ENCODE results near the gene JUN. TPM values are rescaled to one million over a fixed set of nuclear protein-coding genes. Genes with fewer than 3 reads are reported as not detected.
A peak's percentile ranks its signal among the peaks of the same experiment; 100 is the strongest.

Gene JUN
- total and polyA plus RNA-seq, 3 donors from 2014 or later: 40.9 to 67.8 (median 60.6) TPM

GRCh38 chr1:58818075-58818474 is 34.2 kb upstream of the JUN start:
- intact Hi-C loops (cut with DNase I; ENCODE audit: low total_unique reads): no loop called here
- H3K36me3 ChIP-seq (ENCODE audit: low read depth, missing control alignments): no peaks in the 10 kb centered on the region
- 94 to 97% methylated on average over 2 of the region's 2 CpGs for WGBS, 2 donors

DNA sequence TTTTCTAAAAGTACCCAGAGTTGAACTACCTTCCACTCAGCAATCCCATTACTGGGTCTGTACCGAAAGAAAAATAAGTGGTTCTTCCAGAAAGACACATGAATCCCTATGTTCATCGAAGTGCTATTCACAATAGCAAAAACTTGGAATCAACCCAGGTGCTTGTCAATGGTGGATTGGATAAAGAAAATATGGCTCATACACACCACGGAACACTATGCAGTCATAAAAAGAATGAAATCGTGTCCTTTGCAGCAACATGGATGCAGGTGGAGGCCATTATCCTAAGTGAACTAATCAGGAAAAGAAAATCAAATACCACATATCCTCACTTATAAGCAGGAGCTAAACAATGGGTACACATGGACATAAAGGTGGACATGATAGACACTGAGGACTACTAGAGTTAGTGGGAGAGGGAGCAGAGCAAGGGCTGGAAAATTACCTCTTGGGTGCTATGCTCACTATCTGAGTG is 32.9 kb upstream of the JUN start:
- WGBS, 2 donors: 14 to 18% methylated on average over 4 of the region's 4 CpGs
- no peaks in the 10 kb centered on the region for H3K9me3 ChIP-seq
- DNase-seq: no peak
- no peaks in the 10 kb centered on the region for H3K27me3 ChIP-seq
- H3K4me3 ChIP-seq: peak overlapping the region; percentile 57 to 70
- H3K36me3 ChIP-seq (ENCODE audit: low read depth, missing control alignments): no peaks in the 10 kb centered on the region
- intact Hi-C loops (cut with DNase I; ENCODE audit: low total_unique reads): no loop called here
- H3K4me1 ChIP-seq: peaks cover 16% of the 10 kb centered on the region
- TF ChIP-seq POLR2A (IDR thresholded peaks at IDR 0.05): no peak
- TF ChIP-seq, protein P1, sequence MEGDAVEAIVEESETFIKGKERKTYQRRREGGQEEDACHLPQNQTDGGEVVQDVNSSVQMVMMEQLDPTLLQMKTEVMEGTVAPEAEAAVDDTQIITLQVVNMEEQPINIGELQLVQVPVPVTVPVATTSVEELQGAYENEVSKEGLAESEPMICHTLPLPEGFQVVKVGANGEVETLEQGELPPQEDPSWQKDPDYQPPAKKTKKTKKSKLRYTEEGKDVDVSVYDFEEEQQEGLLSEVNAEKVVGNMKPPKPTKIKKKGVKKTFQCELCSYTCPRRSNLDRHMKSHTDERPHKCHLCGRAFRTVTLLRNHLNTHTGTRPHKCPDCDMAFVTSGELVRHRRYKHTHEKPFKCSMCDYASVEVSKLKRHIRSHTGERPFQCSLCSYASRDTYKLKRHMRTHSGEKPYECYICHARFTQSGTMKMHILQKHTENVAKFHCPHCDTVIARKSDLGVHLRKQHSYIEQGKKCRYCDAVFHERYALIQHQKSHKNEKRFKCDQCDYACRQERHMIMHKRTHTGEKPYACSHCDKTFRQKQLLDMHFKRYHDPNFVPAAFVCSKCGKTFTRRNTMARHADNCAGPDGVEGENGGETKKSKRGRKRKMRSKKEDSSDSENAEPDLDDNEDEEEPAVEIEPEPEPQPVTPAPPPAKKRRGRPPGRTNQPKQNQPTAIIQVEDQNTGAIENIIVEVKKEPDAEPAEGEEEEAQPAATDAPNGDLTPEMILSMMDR (IDR thresholded peaks at IDR 0.05): no peak
- peak overlapping the region; percentile 40 to 85 for H3K27ac ChIP-seq

More at GRCh38 chr1:58818075-58818474, 34.2 kb upstream of the JUN start:
- H3K4me3 ChIP-seq: no peak overlapping the region
- H3K27ac ChIP-seq: no peak overlapping the region
- H3K4me1 ChIP-seq: peaks cover 16% of the 10 kb centered on the region
- no peaks in the 10 kb centered on the region for H3K27me3 ChIP-seq
- TF ChIP-seq, protein P1 (IDR thresholded peaks at IDR 0.05): no peak
- no peaks in the 10 kb centered on the region for H3K9me3 ChIP-seq
- DNase-seq: no peak

GRCh38 chr1:58816072-58816746 is 32.4 kb upstream of the JUN start:
- TF ChIP-seq, protein P1 (IDR thresholded peaks at IDR 0.05): no peak
- TF ChIP-seq POLR2A (IDR thresholded peaks at IDR 0.05): no peak
- Histone ChIP-seq H3K36me3 (ENCODE audit: low read depth, missing control alignments) (no peaks in the 10 kb centered on the region), H3K27me3 (no peaks in the 10 kb centered on the region), H3K9me3 (no peaks in the 10 kb centered on the region), H3K4me3 (peak overlapping the region; percentile 57 to 70), H3K27ac (peak overlapping the region; percentile 40 to 85), H3K4me1 (peaks cover 16% of the 10 kb centered on the region)
- intact Hi-C loops (cut with DNase I; ENCODE audit: low total_unique reads): no loop called here
- 1% methylated on average over 17 to 44 of the region's 49 CpGs for WGBS, 2 donors
- peak; percentile 92 for DNase-seq

- H3K4me3 ChIP-seq: peak overlapping the region; percentile 57 to 70
- H3K9me3 ChIP-seq: no peaks in the 10 kb centered on the region
- WGBS, 2 donors: 1 to 6% methylated on average over 11 to 13 of the region's 13 CpGs
- H3K27me3 ChIP-seq: no peaks in the 10 kb centered on the region
- intact Hi-C loops (cut with DNase I; ENCODE audit: low total_unique reads): no loop called here
- no peak for TF ChIP-seq POLR2A (IDR thresholded peaks at IDR 0.05)
- H3K36me3 ChIP-seq (ENCODE audit: low read depth, missing control alignments): no peaks in the 10 kb centered on the region
- peak; percentile 36 for DNase-seq
- peak overlapping the region; percentile 40 to 85 for H3K27ac ChIP-seq
- peaks cover 16% of the 10 kb centered on the region for H3K4me1 ChIP-seq
Observed at GRCh38 chr1:58815686-58816071, 31.8 kb upstream of the JUN start.

GRCh38 chr1:58815069-58815685 is 31.3 kb upstream of the JUN start:
- intact Hi-C loops (cut with DNase I; ENCODE audit: low total_unique reads): no loop called here
- TF ChIP-seq, protein P1 (IDR thresholded peaks at IDR 0.05): no peak
- TF ChIP-seq POLR2A (IDR thresholded peaks at IDR 0.05): no peak
- 6 to 19% methylated on average over 23 to 36 of the region's 36 CpGs for WGBS, 2 donors
- DNase-seq: peak; percentile 83
- Histone ChIP-seq H3K27ac (peak overlapping the region; percentile 40 to 85), H3K4me3 (peak overlapping the region; percentile 57 to 70), H3K36me3 (ENCODE audit: low read depth, missing control alignments) (no peaks in the 10 kb centered on the region), H3K9me3 (no peaks in the 10 kb centered on the region), H3K27me3 (no peaks in the 10 kb centered on the region), H3K4me1 (peaks cover 16% of the 10 kb centered on the region)
